IPS-18c (cell line): ENCODE results near the gene ALKAL2.
A peak's percentile ranks its signal among the peaks of the same experiment; 100 is the strongest.

ENCODE experiments used
- H3K4me3 ChIP-seq: 2 replicates; pipeline ENCODE4 v1.7.0; 2013; ENCODE audit warnings: low read depth, mild to moderate bottlenecking, low read length, moderate library complexity; ENCODE audit not compliant: insufficient read depth
- H3K9me3 ChIP-seq: one replicate; pipeline ENCODE4 v1.6.1; 2013; ENCODE audit warnings: mild to moderate bottlenecking, low read length, moderate library complexity; ENCODE audit not compliant: control insufficient read depth, insufficient read depth

ALKAL2 gene

DNA sequence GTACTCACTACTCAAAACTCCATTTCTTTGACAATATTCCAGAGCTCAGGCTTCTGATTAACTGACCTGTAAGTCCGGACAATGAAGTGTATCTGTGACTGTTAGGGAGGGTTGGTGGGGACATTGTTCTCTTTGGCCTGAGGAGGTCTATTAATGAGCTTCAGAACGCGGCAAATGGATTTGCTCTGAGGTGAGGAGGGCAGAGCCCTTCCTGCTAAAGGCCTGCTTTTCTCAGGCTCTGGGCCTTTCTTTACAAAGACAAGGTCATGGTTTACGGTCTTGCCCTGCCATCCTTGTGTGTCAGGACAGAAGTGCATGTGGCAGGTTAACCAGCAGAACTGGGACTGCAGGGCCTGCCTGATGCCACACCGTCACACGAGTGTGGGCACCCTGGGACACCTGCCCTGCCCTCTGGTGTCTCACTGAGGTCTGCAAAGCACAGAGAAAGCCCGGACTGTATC lies 7.2 kb downstream of the ALKAL2 start:
- Histone ChIP-seq H3K9me3 (no peaks in the 10 kb centered on the region), H3K4me3 (no peak overlapping the region)

DNA sequence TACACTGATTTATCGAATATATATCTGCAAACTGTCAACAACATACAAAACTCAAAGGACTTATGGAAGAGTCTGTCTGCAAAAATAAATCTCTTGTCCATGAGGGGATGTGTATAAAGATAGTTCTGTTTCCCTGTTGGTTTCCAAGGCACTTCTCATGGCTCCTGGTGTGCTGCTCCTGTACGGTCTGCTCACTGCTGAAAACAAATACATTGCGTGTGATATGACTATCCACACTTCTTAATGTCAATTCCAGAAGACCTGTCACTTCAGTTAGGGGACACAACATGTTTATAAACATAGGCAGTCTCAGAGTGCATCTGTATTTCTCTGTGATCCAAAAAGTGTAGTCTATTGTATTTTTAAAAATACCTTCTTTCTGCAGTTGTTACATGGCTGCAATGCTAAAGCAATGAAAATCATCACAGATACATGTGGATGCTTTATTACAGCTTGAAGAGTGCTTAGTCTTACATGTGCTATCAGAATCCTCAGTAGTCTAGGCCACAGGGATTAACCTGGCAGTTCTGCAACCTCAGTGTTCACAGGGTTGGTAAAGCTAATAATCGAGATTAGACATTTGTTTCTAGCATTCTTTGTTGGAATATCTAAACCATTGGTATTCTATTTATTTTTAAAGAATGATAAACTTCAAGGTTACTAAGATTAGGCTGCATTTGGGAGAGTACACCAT lies 7.8 kb downstream of the ALKAL2 start:
- H3K9me3 ChIP-seq: no peaks in the 10 kb centered on the region
- no peak overlapping the region for H3K4me3 ChIP-seq

DNA sequence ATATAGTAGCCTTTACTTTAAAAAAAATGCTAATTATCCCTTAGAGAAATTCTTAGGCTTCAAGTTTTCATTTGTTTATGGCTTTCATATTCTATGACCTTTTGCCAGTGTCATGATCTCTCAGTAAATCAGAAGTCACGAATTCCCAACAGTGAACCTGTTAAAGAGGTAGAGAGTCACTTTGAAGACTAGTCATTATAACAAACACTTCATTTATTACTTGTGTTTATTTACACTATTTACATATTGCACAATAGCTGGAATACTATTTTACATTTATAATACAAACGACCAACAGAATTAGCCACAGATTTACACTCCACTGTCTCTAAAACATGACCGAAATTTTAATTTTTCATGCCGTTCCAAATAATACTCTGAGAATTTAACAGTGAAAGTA lies 8.5 kb downstream of the ALKAL2 start:
- Histone ChIP-seq H3K4me3 (no peak overlapping the region), H3K9me3 (no peaks in the 10 kb centered on the region)

DNA sequence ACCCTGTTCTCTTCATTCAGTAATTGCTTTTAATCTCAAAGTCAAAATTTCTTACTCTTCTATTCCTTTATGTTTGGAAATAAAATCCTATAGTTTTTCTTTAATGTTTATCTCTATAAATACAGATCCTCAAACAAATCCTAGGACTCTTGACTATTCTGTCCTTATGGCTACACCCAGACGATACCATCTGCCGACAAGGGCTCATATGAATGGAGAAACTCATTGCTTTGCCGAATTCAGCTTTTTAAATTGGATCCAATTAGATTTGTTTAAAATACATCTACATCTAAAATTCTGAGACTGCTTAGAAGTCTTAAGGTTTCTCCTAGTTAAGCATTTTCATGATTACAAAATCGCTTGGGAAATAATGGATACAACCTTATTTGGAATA lies 9.0 kb downstream of the ALKAL2 start:
- Histone ChIP-seq H3K9me3 (no peaks in the 10 kb centered on the region), H3K4me3 (no peak overlapping the region)

DNA sequence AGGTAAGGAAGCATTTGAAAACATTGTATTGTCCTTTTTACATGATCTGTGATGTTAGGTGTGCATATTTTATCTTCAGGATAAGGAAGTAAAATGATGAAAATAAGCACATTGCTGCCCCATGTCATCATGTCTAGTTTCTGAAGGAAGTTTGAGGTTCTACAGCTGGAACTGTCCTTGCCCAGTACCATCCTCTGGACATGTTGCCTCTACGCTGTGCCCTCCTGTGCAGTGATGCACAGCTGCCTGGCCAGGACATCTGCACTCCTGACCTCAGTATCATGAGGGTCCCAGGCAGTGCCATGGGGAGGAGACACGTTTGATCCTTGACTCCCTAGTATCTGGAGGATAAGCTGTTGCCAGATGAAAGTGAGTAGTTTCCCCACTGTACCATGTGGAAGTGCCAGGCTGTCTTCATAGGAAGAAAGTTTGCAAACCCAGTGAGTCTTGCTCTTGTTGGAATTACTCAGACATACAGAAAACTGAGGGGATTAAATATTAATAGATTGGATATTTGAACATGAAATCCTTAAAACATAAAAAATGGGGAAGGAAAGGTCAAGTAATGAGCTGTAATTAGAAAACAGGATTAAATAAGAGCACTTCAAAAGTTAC lies 9.5 kb downstream of the ALKAL2 start:
- Histone ChIP-seq H3K9me3 (no peaks in the 10 kb centered on the region), H3K4me3 (no peak overlapping the region)

DNA sequence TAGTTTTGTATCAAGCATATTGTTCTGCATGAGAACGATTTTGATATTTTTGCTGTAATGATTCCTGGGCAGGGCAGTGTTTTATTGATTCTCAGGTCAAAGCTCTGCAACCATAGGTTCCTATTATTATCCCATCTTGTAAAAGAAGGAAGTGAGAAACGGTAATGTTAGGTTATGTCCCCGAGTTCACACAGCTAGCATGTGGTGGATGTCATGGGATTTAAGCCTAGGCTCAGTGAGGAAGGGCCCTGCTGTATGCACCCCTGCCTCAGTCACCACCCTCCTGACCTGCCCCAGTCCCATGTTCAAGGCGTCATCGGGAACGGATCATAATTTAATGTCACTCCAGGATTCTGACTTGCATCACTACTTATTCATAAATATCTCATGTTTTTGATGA lies 12.4 kb downstream of the ALKAL2 start:
- Histone ChIP-seq H3K4me3 (no peak overlapping the region), H3K9me3 (no peaks in the 10 kb centered on the region)

DNA sequence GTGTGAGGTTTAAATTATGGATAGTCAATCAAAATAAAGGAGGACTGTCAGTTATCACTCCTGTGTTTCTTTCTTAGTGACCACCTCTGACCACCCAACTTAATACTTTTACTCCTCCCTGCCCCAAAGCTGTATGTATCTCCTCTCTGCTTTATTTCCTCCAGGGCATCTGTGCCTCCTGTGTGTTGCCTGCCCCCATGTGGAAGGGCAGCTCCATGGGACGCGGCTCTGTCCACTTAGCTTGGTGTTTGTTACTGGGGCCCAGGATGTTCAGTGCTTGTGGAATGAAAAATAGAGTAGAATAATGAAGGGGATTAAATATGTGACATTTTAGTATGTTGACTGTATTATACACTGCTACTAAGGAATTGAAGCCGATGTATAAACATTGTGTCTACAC lies 13.4 kb downstream of the ALKAL2 start:
- Histone ChIP-seq H3K9me3 (no peaks in the 10 kb centered on the region), H3K4me3 (no peak overlapping the region)

DNA sequence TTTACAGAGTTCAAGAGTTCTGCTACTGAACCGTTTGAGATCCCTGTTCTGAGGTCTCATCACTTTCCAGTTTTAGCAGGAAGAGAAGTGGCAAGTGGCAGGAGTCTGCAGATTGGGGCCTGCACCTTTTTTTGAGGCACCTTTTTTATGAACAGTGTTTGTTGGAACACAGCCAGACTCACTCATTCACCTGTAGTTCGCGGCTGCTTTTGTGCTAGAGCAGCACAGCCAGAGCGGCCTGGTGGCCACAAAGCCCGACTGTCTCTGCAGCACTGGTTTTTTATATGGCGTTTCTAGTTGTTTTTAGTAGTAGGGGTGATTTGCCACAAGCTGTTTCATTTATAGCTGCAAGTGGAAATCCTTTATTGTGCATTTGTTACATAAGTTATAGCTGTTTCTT lies 14.6 kb downstream of the ALKAL2 start:
- Histone ChIP-seq H3K9me3 (no peaks in the 10 kb centered on the region), H3K4me3 (no peak overlapping the region)

DNA sequence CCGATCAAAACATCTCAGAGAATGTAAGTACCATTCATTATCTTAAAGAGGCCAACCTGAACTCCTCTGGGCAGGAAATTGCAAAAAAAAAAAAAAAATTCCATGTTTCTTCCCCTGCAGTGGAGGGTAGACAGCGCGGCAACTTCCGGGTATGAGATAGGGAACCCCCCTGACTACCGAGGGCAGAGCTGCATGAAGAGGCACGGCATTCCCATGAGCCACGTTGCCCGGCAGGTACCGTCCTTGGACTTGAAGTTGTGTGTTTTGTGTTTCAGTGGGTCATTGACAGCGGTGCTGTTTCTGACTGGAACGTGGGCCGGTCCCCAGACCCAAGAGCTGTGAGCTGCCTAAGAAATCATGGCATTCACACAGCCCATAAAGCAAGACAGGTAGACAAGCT lies 16.0 kb downstream of the ALKAL2 start:
- Histone ChIP-seq H3K4me3 (no peak overlapping the region), H3K9me3 (no peaks in the 10 kb centered on the region)

DNA sequence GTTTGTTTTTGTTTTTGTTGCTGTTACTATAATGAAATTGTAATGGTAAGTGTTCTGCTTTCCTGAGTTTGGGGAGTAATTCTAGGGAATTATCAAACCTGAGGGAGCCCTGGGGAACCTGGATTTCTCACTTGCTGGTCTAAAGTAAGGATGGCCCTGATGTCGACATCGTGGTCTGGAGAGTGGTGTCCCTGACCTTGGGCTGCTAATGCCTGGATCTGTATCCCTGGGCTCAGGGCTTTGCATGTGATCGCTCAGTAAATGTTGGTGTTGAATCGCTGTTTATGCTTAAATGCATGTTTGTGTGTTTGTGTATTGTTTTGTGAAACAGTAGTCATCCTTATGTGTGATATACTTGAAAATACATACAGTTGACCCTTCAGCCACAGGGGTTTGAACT lies 17.0 kb downstream of the ALKAL2 start:
- Histone ChIP-seq H3K4me3 (no peak overlapping the region), H3K9me3 (no peaks in the 10 kb centered on the region)

DNA sequence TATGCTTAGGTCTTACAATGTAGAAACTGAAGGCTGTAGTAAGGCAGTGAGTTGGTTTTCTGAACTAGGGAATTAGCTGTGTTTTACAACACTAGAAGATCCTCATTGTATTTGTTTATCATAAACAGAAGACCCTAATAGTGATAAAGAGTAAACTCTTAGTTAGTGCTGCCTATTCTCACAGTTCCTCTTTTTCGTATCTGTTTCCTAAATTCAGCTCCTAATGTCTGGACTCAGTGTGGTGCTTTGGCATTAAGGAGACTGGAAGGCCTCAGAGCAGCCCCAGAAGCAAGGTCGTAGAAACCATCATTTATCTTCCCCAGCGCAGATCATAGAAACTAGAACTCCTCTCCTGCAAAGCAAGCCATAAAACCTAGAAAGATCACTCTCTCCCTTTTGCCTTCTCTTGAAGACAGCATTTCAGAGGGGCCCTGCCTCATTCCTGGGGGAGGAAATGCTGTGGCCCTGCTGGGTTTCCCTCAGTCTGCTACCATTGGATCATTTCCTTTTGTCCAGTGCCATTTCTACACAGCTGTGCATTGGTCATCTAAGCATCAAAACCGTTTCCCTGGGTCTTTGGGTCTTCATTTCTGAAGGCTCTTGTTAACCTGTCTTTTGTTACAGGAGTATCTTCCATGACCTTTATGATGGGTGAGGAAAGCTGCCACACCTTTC lies 18.4 kb downstream of the ALKAL2 start:
- Histone ChIP-seq H3K9me3 (no peaks in the 10 kb centered on the region), H3K4me3 (no peak overlapping the region)

DNA sequence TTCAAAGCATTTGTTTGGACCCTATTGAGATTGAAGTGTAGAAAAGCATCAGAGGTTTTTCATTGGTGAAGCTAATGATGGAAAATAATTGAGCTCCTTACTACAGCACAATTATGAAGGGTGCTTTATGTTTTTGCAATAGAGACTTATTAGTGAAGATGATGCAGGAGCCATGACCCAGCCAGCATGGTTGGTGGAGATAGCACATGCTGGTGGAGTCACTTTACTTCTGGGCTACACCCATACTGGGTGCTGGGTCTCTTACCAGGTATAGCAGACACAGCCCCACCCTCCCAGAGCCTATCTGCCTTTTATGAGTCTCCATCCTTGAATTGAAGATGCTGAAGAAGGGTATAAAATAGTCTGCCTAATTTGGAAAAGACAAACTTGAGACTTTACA lies 19.6 kb downstream of the ALKAL2 start:
- Histone ChIP-seq H3K4me3 (no peak overlapping the region), H3K9me3 (no peaks in the 10 kb centered on the region)

DNA sequence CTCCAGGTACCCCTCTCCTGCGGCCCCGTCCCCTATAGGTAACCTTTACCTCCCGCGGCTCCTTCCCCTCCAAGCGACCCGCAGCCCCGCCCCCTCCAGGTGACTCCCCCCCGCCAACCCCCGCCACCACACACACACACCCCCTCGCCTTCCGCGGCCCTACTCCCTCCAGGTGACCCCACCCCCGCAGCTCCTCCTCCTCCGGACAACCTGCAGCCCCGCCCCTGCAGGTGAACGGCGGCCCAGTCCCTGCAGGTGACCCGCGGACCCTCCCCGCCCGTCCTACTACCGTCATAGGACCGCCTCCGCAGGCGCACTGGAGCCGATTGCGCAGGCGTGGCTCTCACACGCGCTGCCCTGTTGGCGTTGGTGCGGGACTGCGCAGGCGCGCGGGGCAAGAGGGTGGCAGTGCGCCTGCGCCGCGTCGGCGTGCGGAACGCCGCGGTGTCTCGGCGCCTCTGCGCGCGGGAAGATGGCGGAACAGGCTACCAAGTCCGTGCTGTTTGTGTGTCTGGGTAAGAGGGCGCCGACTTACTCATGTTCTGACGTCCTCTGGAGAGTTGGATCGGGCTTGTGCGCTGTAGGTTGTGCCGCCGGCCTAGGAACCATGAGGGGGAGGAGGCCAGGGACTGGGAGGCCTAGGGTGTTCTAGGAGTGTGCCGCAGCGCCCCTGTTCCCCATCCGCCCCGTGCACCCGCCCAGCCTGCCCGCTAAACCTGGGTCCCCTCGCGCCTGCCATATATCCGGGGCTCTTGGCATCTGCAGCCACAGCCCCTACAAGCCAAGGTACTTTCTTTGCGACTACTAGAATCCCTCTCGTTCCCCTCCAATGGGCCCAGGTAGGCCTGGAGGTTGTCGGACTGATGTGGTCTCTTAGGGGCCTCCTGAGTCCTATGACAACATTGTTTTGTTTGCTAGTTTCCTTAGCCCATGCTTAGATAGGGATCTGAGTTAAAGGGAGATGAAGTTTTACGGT lies 23.1 kb downstream of the ALKAL2 start, which contains the start of gene ACP1:
Gene ACP1 (plus strand): TSS at position 455 of the 976 bp plus-strand sequence. CDS start 18 bp downstream, at position 473.
- H3K9me3 ChIP-seq: no peaks in the 10 kb centered on the region
- H3K4me3 ChIP-seq: peak within 1 kb of the TSS; percentile 94

DNA sequence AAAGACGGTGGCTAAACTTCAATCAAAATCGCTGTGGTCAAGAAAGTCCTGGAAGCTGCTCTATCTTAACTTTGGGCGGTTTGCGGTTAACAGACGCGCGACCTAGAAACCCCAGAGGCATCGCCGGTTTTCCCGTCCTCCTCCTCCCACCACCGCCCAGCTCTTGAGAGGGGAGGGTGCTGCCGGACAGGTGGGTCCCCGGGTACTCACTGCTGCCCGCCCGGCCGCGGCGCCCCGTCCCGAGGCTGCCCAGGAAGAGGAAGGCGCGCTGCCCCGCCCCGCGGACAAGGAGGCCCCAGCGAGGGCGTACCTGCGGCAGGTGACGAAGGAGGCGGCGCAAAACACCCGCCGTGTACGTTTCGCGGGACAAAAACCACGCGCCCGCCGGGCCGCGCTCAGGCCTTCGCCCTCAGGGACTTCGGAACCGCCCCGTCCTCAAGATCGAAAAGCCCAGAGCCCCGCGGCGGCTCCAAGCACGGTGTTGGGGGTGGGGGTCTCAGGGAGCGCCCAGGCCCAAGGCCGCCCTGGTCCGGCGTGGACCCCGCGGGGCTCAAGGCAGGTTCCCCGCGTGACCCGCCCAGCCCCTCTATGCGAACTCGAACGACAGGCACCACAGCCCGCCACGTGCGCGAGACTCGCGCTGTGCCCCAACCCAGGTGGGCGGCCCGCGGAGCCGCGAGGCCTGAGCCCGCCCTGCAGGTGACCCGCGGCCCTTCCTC lies 24.0 kb downstream of the ALKAL2 start, which contains the start of gene SH3YL1:
Gene SH3YL1 (minus strand): TSS at position 259 of the 719 bp plus-strand sequence. CDS start 48 bp downstream, at position 211.
- H3K9me3 ChIP-seq: no peaks in the 10 kb centered on the region
- H3K4me3 ChIP-seq: peak within 1 kb of the TSS; percentile 94

DNA sequence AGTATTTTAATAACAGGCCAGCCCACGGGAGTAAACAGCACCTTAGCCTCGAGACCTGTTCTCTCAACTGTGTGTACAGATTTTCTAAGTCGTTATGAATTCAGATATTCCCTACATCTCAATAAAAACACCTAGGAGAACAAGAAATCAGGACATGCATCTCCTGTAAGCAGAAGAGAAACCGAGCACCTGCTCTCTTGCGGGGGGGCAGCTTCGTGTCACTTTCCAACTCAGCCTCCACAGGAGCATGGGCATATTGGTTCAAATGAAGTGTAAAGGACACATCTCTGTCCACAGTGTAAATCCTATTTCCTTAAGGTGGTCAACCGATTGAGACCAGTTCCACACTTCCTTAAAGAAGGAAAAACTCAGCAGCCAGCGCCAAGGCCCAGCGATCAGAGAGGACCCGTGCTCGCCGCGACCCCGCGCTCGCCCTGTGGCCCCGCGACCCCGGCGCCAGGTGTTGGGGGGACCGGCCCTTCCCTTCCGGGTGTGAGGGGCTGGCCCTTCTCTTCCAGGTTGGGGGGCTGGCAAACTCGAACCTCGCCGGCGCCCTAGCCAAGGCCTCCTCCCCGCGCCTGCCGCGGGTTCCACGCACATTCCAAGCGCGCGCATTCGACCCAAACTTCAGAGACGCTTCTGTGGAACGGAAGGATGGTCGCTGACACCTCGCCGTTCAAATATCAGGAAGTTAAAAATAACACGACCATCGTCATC lies 24.7 kb downstream of the ALKAL2 start:
- Histone ChIP-seq H3K4me3 (peak overlapping the region; percentile 78), H3K9me3 (no peaks in the 10 kb centered on the region)

DNA sequence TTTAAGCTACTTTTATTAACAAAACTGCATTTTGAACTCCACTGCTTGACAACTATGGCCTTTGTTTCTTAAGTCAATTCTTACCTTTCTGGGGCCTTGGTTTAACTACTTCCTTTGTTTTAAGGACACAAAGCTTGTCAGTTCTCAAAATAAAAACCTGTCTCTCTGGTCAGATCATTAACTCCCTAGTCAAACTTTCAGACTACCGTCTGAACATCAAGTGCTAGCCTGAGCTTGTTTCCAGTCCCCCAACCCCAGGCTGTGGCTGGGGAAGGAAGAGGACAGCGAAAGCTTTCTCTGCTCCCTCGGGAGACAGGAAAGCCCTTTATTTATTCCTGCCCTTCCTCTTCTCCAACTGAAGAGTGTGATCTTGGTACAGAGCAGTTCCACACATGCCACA lies 25.8 kb downstream of the ALKAL2 start:
- no peaks in the 10 kb centered on the region for H3K9me3 ChIP-seq
- H3K4me3 ChIP-seq: no peak overlapping the region
